ENCODE data around the gene PDS5A.
"Not testable (repeated sequence)": the region's sequence is repeated elsewhere in the genome, so short reads cannot be mapped to it uniquely, and the experiment has no call there.

Gene PDS5A

GRCh38 chr4:39825090-39825489 lies 152.6 kb downstream of the PDS5A start:
- no peak for DNase-seq (ENCODE audit: low read depth)

- no peak for DNase-seq (ENCODE audit: low read depth)
Measured at GRCh38 chr4:39823191-39823590, 154.5 kb downstream of the PDS5A start.

DNA sequence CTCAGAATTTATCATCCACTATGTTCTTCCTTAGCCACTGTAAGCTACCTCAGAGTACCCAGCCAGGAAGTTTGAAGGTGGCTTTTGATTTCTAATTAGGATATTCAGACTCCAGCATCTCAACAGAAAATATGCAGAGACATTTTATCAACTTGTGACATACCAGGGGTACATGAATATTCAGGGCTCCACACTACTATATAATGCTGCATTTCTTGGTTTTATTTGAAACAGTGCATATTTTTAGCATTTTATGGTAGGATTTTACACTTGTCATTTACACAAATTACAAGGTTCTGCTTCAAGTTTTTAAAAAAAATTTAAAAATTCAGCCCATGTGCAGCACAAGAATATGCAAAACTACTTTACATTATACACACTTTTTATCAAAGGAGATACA lies 155.0 kb downstream of the PDS5A start:
- DNase-seq (ENCODE audit: low read depth) = no peak

- DNase-seq (ENCODE audit: low read depth) = no peak
Measured at GRCh38 chr4:39821951-39822350, 155.8 kb downstream of the PDS5A start.

DNA sequence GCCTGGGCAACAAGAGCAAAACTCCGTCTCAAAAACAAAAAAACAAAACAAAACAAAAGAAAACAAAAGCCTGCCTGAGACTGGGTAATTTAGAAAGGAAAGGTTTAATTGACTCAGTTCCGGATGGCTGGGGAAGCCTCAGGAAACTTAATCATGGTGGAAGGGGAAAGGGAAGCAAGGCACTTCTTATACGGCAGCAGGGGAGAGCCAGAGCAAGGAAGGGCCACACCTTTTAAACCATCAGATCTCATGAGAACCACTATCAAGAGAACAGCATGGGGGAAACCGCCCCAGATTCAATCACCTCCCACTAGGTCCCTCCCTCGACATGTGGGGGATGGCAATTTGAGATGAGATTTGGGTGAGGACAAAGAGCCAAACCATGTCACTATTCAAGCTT lies 157.5 kb downstream of the PDS5A start:
- DNase-seq (ENCODE audit: low read depth) = no peak

DNA sequence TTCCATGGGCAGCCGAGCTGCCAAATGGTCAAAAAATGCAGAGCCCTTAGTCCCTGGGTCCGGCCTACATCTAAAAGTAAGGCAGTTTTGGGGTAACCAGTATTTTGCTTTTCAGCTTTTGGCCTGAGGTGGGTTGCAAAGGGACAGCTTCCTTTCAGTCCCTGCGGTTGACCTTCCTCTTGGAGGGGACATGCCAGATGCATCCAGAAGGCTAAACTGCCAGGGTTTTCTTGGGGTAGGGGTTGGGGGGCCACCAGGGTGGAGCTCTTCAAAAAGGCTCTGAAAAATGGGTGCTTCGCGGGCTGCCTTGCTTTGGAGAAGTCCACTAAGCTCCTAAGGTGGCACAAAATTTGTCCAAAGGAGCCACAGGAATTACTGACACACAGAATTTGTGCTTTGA lies 159.1 kb downstream of the PDS5A start:
- DNase-seq (ENCODE audit: low read depth) = no peak

DNA sequence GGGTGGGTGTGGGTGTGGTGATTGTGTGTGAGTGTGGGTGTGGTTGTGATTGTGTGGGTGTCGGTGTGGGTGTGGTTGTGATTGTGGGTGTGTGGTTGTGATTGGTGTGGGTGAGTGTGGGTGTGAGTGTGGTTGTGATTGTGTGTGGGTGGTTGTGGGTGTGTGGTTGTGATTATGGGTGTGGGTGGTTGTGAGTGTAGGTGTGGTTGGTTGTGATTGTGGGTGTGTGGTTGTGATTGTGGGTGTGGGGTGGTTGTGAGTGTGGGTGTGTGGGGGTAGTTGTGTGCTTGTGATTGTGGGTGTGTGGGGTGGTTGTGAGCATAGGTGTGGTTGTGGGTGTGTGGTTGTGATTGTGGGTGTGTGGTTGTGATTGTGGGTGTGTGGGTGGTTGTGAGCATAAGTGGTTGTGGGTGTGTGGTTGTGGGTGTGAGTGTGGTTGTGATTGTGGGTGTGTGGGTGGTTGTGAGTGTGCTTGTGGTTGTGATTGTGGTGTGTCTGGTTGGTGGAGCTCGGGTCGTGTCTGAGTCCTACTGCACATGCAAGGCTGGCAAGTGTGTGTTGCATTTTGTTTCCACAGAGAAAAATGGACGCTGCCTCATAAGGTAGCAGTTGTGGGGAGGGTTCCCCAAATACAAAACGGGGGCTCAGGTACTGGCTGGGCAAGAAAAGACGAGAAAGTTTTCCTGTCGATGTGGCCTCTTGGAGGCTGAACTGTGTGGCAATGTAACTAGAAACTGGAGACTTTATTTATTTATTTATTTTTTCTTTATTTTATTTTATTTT lies 163.1 kb downstream of the PDS5A start:
- DNase-seq (ENCODE audit: low read depth) = no peak

DNA sequence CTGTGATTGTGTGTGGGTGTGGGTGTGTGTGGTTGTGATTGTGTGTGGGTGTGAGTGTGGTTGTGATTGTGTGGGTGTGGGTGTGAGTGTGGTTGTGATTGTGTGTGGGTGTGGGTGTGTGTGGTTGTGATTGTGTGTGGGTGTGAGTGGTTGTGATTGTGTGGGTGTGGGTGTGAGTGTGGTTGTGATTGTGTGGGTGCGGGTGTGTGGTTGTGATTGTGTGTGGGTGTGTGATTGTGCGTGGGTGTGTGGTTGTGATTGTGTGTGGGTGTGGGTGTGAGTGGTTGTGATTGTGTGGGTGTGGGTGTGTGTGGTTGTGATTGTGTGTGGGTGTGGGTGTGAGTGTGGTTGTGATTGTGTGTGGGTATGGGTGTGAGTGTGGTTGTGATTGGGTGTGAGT lies 163.9 kb downstream of the PDS5A start:
- DNase-seq (ENCODE audit: low read depth) = not testable (repeated sequence)

GRCh38 chr4:39813033-39813432 lies 164.7 kb downstream of the PDS5A start:
- not testable (repeated sequence) for DNase-seq (ENCODE audit: low read depth)

DNA sequence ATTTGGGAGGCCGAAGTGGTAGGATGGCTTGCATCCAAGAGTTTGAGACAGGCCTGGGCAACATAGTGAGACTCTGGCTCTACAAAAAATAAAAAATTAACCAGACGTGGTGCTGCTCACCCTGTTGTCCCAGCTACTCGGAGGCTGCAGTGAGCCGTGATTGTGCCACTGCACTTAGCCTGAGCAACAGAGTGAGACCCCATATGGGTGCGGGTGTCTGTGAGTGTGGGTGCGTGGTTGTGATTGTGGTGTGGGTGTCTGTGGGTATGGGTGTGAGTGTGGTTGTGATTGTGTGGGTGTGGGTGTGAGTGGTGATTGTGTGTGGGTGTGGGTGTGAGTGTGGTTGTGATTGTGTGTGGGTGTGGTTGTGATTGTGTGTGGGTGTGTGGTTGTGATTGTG lies 165.2 kb downstream of the PDS5A start:
- no peak for DNase-seq (ENCODE audit: low read depth)

- no peak for DNase-seq (ENCODE audit: low read depth)
Measured at GRCh38 chr4:39808231-39808749, 169.4 kb downstream of the PDS5A start.

DNA sequence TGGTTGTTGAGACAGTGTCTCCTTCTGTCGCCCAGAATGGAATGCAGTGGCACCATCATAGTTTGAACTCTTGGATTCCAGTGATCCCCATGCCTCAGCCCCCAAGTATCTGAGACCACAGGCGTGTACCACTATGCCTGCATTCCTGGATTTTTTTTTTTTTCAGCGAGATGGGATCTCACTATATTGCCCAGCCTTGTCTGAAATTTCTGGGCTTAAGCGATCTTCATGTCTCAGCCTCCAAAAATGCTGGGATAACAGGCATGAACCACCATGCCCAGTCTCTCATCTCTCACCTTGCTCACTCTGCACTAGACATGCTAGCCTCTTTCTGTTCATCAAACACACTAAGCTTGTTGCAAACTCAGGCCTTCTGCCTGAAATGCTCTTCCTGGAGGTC lies 175.7 kb downstream of the PDS5A start:
- no peak for DNase-seq (ENCODE audit: low read depth)

- DNase-seq (ENCODE audit: low read depth) = not testable (repeated sequence)
Measured at GRCh38 chr4:39792976-39793375, 184.7 kb downstream of the PDS5A start.

GRCh38 chr4:39792529-39792928 lies 185.2 kb downstream of the PDS5A start:
- DNase-seq (ENCODE audit: low read depth) = no peak

- DNase-seq (ENCODE audit: low read depth) = no peak
Measured at GRCh38 chr4:39792128-39792527, 185.6 kb downstream of the PDS5A start.

- DNase-seq (ENCODE audit: low read depth) = no peak
Measured at GRCh38 chr4:39786838-39787237, 190.9 kb downstream of the PDS5A start.

- no peak for DNase-seq (ENCODE audit: low read depth)
Measured at GRCh38 chr4:39785083-39785482, 192.6 kb downstream of the PDS5A start.

DNA sequence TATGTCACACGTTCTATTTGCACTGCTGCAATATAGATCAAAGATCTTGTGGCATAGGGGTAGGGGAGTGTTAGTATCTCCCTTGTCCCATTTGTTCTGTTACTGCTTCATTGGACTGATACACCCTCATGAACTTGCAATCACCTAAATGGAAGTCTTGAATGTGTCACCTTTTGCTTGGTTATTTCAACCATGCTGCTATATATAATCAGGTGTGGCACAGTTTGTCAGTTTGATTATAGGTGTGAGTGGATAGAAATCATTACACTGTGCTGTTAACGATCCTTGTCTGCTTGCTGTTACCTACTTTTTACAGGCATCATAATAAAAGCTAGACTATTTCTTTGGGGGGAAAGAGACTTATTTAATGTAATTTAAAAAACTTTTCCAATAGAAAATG lies 195.7 kb downstream of the PDS5A start:
- not testable (repeated sequence) for DNase-seq (ENCODE audit: low read depth)

Data from T follicular helper cell (primary cell).